Smooth muscle cell (in vitro differentiated cells): Measurements from ENCODE around the gene CCDC88C. TPM values are rescaled to one million over a fixed set of nuclear protein-coding genes. Genes with fewer than 3 reads are reported as not detected.
A peak's percentile ranks its signal among the peaks of the same experiment; 100 is the strongest.

ENCODE experiments used
- DNase-seq: peaks from one replicate; lab custom pipeline; 2025; ENCODE audit not compliant: unreplicated experiment; lab: John Stamatoyannopoulos, UW
- H2AFZ ChIP-seq: fragments of 200-600 bp; sonication (generic); 2 replicates; pipeline ENCODE4 v1.6.0; 2016; ENCODE audit warnings: antibody characterized with exemption, low read depth, mild to moderate bottlenecking
- H3F3A ChIP-seq: fragments of 200-600 bp; sonication (generic); 2 replicates; pipeline ENCODE4 v1.6.0; 2017; ENCODE audit warnings: antibody characterized with exemption, low read depth
- H3K27ac ChIP-seq: fragments of 200-600 bp; sonication (generic); 2 replicates; pipeline ENCODE4 v1.5.1; 2016; ENCODE audit warnings: low read depth, mild to moderate bottlenecking
- H3K27me3 ChIP-seq: fragments of 200-600 bp; sonication (generic); 2 replicates; pipeline ENCODE4 v1.6.1; 2016; ENCODE audit warnings: low read depth, mild to moderate bottlenecking
- H3K36me3 ChIP-seq: fragments of 200-600 bp; sonication (generic); 2 replicates; pipeline ENCODE4 v1.5.1; 2016; ENCODE audit warnings: low read depth
- H3K4me1 ChIP-seq: fragments of 200-600 bp; sonication (generic); 2 replicates; pipeline ENCODE4 v1.5.1; 2016; ENCODE audit warnings: low read depth
- H3K4me2 ChIP-seq: fragments of 200-600 bp; sonication (generic); 2 replicates; pipeline ENCODE4 v1.6.0; 2016; ENCODE audit warnings: mild to moderate bottlenecking
- H3K4me3 ChIP-seq: fragments of 200-600 bp; sonication (generic); 2 replicates; pipeline ENCODE4 v1.5.1; 2016; ENCODE audit warnings: mild to moderate bottlenecking
- H3K79me2 ChIP-seq: fragments of 200-600 bp; sonication (generic); 2 replicates; pipeline ENCODE4 v1.6.0; 2016; ENCODE audit warnings: low read depth, mild to moderate bottlenecking
- H3K9ac ChIP-seq: fragments of 200-600 bp; sonication (generic); 2 replicates; pipeline ENCODE4 v1.6.0; 2016; ENCODE audit warnings: low read depth
- H3K9me3 ChIP-seq: fragments of 200-600 bp; sonication (generic); replicated peaks from 2 replicates; pipeline ENCODE4 v1.5.1; 2016; ENCODE audit warnings: low read depth
- H4K20me1 ChIP-seq: fragments of 200-600 bp; sonication (generic); 2 replicates; pipeline ENCODE4 v1.6.0; 2016; ENCODE audit warnings: low read depth
- WGBS: methylation state at CpG from one replicate; pipeline ENCODE4 v1.1.7; 2016; ENCODE audit warnings: low lambda C conversion rate; 5-methylcytosine and 5-hydroxymethylcytosine counted together
- polyA plus RNA-seq: library from polyadenylated mRNA; unstranded; fragments of >200 nt; fragmentation: Nextera tagmentation; extraction: Ambion mirVana; gene quantifications from 2 replicates; pipeline ENCODE4 v1.2.1, GENCODE V29; 2016
- total RNA-seq: library from RNA; depleted of rRNA; stranded (reverse); fragments of >200 nt; gene quantifications from 2 replicates; pipeline ENCODE4 v1.2.3, GENCODE V29; 2014
- TF ChIP-seq, protein P1 (sequence below): fragments of 200-600 bp; sonication (generic); IDR thresholded peaks from 2 replicates; pipeline ENCODE4 v1.5.1; 2017; ENCODE audit warnings: borderline replicate concordance, mild to moderate bottlenecking, antibody characterized with exemption; ENCODE audit not compliant: insufficient read depth, poor library complexity, severe bottlenecking

CCDC88C gene
- total and polyA plus RNA-seq, 2 experiments from 2014 or later: 1.1 TPM; not detected in 1

- Histone ChIP-seq H3K36me3 (no peaks in the 10 kb centered on the region), H3K4me2 (no peak overlapping the region), H3K27ac (no peak overlapping the region), H3K4me3 (no peak overlapping the region), H4K20me1 (no peaks in the 10 kb centered on the region), H3K9ac (no peak overlapping the region), H2AFZ (no peak overlapping the region), H3K27me3 (peaks cover 36% of the 10 kb centered on the region), H3K9me3 (no peaks in the 10 kb centered on the region), H3K4me1 (no peaks in the 10 kb centered on the region), H3K79me2 (no peaks in the 10 kb centered on the region), H3F3A (peaks cover 5% of the 10 kb centered on the region)
- 73% methylated on average over 2 of the region's 2 CpGs for WGBS
- TF ChIP-seq, protein P1, sequence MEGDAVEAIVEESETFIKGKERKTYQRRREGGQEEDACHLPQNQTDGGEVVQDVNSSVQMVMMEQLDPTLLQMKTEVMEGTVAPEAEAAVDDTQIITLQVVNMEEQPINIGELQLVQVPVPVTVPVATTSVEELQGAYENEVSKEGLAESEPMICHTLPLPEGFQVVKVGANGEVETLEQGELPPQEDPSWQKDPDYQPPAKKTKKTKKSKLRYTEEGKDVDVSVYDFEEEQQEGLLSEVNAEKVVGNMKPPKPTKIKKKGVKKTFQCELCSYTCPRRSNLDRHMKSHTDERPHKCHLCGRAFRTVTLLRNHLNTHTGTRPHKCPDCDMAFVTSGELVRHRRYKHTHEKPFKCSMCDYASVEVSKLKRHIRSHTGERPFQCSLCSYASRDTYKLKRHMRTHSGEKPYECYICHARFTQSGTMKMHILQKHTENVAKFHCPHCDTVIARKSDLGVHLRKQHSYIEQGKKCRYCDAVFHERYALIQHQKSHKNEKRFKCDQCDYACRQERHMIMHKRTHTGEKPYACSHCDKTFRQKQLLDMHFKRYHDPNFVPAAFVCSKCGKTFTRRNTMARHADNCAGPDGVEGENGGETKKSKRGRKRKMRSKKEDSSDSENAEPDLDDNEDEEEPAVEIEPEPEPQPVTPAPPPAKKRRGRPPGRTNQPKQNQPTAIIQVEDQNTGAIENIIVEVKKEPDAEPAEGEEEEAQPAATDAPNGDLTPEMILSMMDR: no peak
- DNase-seq: no peak
These were observed 3.1 kb upstream of the CCDC88C start for GRCh38 chr14:91420686-91421085.

DNA sequence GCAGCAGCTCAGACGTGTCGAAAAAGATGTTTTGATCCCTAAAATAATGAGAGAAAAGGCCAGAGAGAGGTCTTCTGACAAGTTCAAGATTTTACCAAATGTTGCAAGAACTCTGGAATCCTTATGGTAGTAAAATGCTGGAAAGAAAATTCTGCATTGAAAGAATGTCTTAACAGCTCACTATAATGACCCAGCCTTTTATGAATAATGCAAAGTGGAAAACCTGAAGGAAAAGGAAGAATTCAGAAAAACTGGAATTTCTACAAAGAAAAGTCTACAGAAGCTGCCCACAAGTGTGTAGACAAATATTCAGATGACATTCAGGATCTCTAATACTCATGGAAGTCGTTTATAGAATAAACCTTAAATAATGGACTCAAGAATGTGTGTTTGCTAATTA, 1.8 kb upstream of the CCDC88C start:
- Histone ChIP-seq H3K9ac (no peak overlapping the region), H3K4me3 (no peak overlapping the region), H2AFZ (no peak overlapping the region), H3K4me1 (no peaks in the 10 kb centered on the region), H3K27me3 (peaks cover 49% of the 10 kb centered on the region), H4K20me1 (no peaks in the 10 kb centered on the region), H3K27ac (no peak overlapping the region), H3K36me3 (no peaks in the 10 kb centered on the region), H3K4me2 (no peak overlapping the region), H3K9me3 (no peaks in the 10 kb centered on the region), H3F3A (peaks cover 5% of the 10 kb centered on the region), H3K79me2 (no peaks in the 10 kb centered on the region)
- 60% methylated on average over 3 of the region's 3 CpGs for WGBS
- no peak for DNase-seq
- TF ChIP-seq, protein P1: no peak

DNA sequence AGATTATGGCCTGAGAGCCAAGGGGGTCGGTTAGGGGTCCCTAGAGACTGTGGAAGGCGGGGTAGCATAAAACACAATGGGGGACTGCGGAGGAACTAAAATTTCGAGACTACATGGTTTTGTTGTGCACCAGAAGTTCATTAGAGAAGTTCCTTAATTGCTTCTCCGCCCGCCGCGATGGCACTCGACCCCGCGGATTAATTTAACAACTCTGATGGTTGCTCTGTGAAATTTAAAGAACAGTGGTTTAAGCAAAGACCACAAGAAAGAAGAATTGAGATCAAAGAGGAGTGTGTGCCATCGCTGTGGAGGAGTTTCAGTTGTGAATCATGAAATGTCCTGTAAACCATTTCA, 1.4 kb upstream of the CCDC88C start:
- Histone ChIP-seq H3K9ac (no peak overlapping the region), H3K4me1 (no peaks in the 10 kb centered on the region), H4K20me1 (no peaks in the 10 kb centered on the region), H2AFZ (no peak overlapping the region), H3K36me3 (no peaks in the 10 kb centered on the region), H3K4me2 (peak overlapping the region; percentile 76), H3K27ac (no peak overlapping the region), H3K79me2 (no peaks in the 10 kb centered on the region), H3K4me3 (no peak overlapping the region), H3K9me3 (no peaks in the 10 kb centered on the region), H3K27me3 (peaks cover 53% of the 10 kb centered on the region), H3F3A (peaks cover 5% of the 10 kb centered on the region)
- TF ChIP-seq, protein P1: no peak
- DNase-seq: no peak
- 61% methylated on average over 12 of the region's 12 CpGs for WGBS

- TF ChIP-seq, protein P1: peak; percentile 93
- H3K27me3 ChIP-seq: peaks cover 58% of the 10 kb centered on the region
- H3K27ac ChIP-seq: no peak overlapping the region
- peak overlapping the region; percentile 76 for H3K4me2 ChIP-seq
- H3K9ac ChIP-seq: no peak overlapping the region
- H3F3A ChIP-seq: peaks cover 5% of the 10 kb centered on the region
- no peaks in the 10 kb centered on the region for H3K36me3 ChIP-seq
- H3K4me1 ChIP-seq: no peaks in the 10 kb centered on the region
- DNase-seq: peak; percentile 44
- no peaks in the 10 kb centered on the region for H3K9me3 ChIP-seq
- peak overlapping the region; percentile 27 for H2AFZ ChIP-seq
- H3K4me3 ChIP-seq: peak overlapping the region; percentile 51
- H4K20me1 ChIP-seq: no peaks in the 10 kb centered on the region
- 2% methylated on average over 42 of the region's 42 CpGs for WGBS
- no peaks in the 10 kb centered on the region for H3K79me2 ChIP-seq
These were observed 895 bp upstream of the CCDC88C start for GRCh38 chr14:91418387-91419043.
